Activated CD4-positive, alpha-beta T cell treated with anti-CD3 and anti-CD28 coated beads for 36 hours (primary cell): ENCODE measurements around the gene THAP3. TPM values are rescaled to one million over a fixed set of nuclear protein-coding genes. Genes with fewer than 3 reads are reported as not detected.
A peak's percentile ranks its signal among the peaks of the same experiment; 100 is the strongest.

Source experiments
- ATAC-seq: fragments of 200-7000 bp; cut with Tn5 transposase; one replicate; pipeline ENCODE4 v1.10.0; 2021; ENCODE audit warnings: mild to moderate bottlenecking, moderate library complexity
- CTCF ChIA-PET: fragments of 350-600 bp; sonication (Branson Sonifier 250); formaldehyde crosslinking; loops from one replicate; lab custom pipeline; 2021; ENCODE audit warnings: antibody characterized with exemption; lab: Charles Lee
- POLR2A ChIA-PET: fragments of 350-600 bp; sonication (Branson Sonifier 250); formaldehyde crosslinking; loops from one replicate; lab custom pipeline; 2021; ENCODE audit warnings: antibody characterized with exemption, inconsistent platforms; lab: Charles Lee
- DNase-seq: peaks from one replicate; pipeline ENCODE4 v3.0.0-alpha.2; 2020
- H3K27ac Mint-ChIP-seq: one replicate; pipeline ENCODE4 v1.8.0; 2021; ENCODE audit warnings: mixed read lengths
- H3K27me3 Mint-ChIP-seq: one replicate; pipeline ENCODE4 v1.8.0; 2021; ENCODE audit warnings: mixed read lengths
- H3K36me3 Mint-ChIP-seq: one replicate; pipeline ENCODE4 v1.8.0; 2021; ENCODE audit warnings: low read depth, mixed read lengths
- H3K4me1 Mint-ChIP-seq: one replicate; pipeline ENCODE4 v1.8.0; 2021; ENCODE audit warnings: mixed read lengths
- H3K4me3 Mint-ChIP-seq: one replicate; pipeline ENCODE4 v1.8.0; 2021; ENCODE audit warnings: mild to moderate bottlenecking, moderate library complexity, mixed read lengths
- H3K9me3 Mint-ChIP-seq: one replicate; pipeline ENCODE4 v1.8.0; 2021; ENCODE audit warnings: low read depth, mixed read lengths
- intact Hi-C, 2 experiments: fragments of 100-400 bp; cut with DNase I in 1 of 2; cut with micrococcal nuclease in 1 of 2; formaldehyde crosslinking; loops; one replicate each; pipeline versions ENCODE4 v1.14.2 to v1.15.1; 2022 to 2024; cut with DNase I, micrococcal nuclease
- total RNA-seq, 2 experiments: library from RNA; stranded (reverse); gene quantifications; one replicate each; pipeline ENCODE4 v1.2.3, GENCODE V29; 2021

Gene THAP3
- total RNA-seq, 2 experiments from 2014 or later, result 19.4 to 22.1 TPM

DNA sequence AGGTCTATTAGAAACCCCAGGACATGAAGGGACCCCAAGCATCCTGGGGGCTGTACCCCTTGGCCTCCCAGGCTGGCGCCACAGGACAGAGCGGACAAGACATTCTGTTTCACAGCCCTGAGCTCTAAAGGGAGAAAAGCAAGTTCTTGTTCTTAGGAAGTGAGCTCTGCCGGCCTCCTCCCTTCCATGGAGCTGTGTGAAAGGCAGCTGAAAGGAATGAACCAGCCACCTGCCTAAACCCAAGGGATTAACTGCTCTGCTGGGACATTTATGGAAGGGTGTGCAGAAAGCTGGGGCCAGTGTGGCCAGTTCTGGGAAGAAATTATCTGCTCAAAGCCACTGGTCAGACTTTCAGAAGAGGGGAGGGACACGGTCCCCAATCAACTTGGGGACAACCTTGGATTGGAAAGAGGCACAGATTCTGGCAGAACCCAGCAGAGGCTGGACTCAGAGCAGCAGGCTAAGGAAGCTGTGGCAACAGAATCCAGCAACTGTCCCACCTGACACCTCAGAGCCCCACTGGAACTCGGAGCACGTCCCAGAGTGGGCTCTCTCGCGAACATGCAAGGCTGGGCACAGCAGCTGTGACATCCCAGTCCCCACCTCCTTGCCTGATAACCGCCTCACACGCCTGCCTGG lies 24.1 kb upstream of the THAP3 start:
- peak; percentile 0 for ATAC-seq
- peaks cover 45% of the 10 kb centered on the region for H3K4me1 Mint-ChIP-seq
- H3K27me3 Mint-ChIP-seq, result no peaks in the 10 kb centered on the region
- POLR2A ChIA-PET, result interaction anchor here (1.0 to 1.6 kb wide), 3 partner anchors 9 to 21 kb away, joined by 3 to 6 read pairs (median 4); partner anchors contain the start of gene ZBTB48
- H3K36me3 Mint-ChIP-seq, result peaks cover 33% of the 10 kb centered on the region
- H3K4me3 Mint-ChIP-seq, result peak overlapping the region; percentile 97
- peak overlapping the region; percentile 94 for H3K27ac Mint-ChIP-seq
- H3K9me3 Mint-ChIP-seq, result no peaks in the 10 kb centered on the region
- CTCF ChIA-PET, result interaction anchor here (0.6 to 3.6 kb wide), 7 partner anchors 16 to 160 kb away, joined by 3 to 14 read pairs (median 7); partner anchors contain the start of gene THAP3
- DNase-seq, result no peak
- intact Hi-C loops, result loop anchor here (1.0 to 10.0 kb wide), 10 partner anchors 13 to 1364 kb away; partner anchors contain the start of genes NOL9 (in 2 of the 2), ICMT (in 1 of the 2), NPHP4 (in 1 of the 2) and PARK7 (in 1 of the 2)

DNA sequence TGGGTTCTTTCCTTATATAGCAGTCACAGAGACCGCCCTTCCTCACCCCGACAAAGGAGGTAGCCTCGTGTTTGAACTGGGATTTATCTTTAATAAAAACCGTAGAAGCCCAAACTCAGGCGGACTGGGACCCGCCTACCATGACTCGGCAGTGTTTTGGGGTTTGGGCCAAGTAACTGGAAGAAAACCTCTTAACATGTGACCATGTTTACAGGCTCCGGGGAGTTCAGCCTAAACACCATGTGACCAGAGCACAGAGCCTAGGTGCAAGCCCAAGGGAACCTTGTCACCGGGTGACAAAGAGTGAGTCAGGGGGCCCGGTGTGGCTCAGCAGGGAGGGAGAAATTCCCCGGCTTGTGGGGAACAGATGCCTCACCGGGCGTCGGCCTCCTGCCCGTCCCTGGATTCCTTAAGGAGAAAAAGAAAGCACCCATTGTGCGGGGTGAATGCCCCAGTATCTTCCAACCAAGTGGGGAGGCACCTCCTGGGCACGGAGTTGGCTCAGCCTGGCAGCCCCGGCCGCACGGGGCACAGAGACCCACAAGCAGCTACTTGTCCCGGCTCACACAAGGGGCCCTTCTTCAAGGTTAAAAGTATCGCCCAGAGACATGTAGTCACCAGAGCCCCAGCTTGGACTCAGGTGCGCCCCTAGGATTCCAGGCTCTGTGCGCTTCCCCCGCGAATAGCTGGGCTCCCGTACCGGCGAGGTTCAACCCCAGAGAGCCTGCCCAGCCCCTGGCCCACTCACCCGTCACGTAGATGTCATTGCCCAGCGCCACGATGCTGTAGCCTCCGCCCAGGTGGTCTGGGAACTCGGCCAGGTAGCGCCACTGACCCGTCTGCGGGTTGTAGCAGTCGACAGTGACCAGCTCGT lies 23.4 kb upstream of the THAP3 start:
- ChIA-PET CTCF (interaction anchor here (0.5 to 3.6 kb wide), 7 partner anchors 12 to 84 kb away, joined by 3 to 14 read pairs (median 3); partner anchors contain the start of genes NOL9, PHF13 and ZBTB48), POLR2A (interaction anchor here (0.6 to 1.6 kb wide), 7 partner anchors 10 to 26 kb away, joined by 3 to 6 read pairs (median 4); partner anchors contain the start of genes PHF13 and ZBTB48)
- Mint-ChIP-seq H3K4me1 (peaks cover 40% of the 10 kb centered on the region), H3K9me3 (no peaks in the 10 kb centered on the region), H3K4me3 (peak overlapping the region; percentile 97), H3K27me3 (no peaks in the 10 kb centered on the region), H3K36me3 (peaks cover 26% of the 10 kb centered on the region), H3K27ac (peak overlapping the region; percentile 94)
- intact Hi-C loops, result loop anchor here (1.0 to 10.0 kb wide), 10 partner anchors 12 to 1364 kb away; partner anchors contain the start of genes NOL9 (in 2 of the 2), ICMT (in 1 of the 2), NPHP4 (in 1 of the 2) and PARK7 (in 1 of the 2)
- peak; percentile 80 for ATAC-seq
- DNase-seq, result peak; percentile 94

DNA sequence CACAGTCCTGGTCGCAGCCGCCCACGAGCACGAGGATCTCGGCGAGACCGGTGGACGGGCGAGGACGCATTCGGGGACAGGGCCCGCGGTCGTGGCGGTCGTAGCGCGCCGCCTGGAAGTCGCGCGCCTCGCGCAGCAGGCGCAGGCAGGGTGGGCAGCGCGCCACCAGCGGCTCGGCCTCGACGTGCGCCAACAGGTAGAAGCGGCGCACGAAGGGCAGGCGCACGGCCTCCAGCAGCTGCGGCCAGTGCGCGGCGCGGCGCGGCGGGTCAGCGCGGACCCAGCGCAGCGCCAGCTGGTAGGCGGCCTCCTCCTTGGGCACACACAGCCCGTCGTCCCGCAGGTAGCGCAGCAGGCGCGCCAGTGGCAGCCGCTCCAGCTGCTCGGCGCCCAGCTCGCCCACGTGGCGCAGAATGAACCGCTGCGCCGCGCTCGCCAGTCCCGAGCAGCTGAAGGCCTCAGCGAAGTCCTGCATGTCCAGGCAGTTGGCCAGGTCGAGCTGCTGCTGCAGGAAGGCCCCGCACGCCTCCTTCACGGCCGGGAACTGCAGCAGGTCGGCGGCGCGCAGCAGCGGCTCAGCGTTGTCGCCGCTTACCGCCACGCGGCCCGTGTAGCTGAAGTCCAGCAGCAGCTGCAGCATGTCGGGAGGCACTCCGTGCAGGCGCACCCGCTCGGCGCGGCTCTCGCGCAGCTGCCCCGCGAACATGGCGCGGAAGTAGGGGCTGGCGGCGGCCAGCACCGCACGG lies 22.6 kb upstream of the THAP3 start:
- peak overlapping the region; percentile 97 for H3K4me3 Mint-ChIP-seq
- ATAC-seq (peak; percentile 25), DNase-seq (peak; percentile 60)
- ChIA-PET POLR2A (interaction anchor here (0.6 to 1.6 kb wide), 5 partner anchors 10 to 208 kb away, joined by 3 to 6 read pairs (median 4); partner anchors contain the start of genes ACOT7 and PHF13), CTCF (interaction anchor here (0.6 to 3.6 kb wide), 5 partner anchors 12 to 48 kb away, joined by 3 to 14 read pairs (median 3); partner anchors contain the start of genes NOL9, PHF13 and ZBTB48)
- H3K9me3 Mint-ChIP-seq, result no peaks in the 10 kb centered on the region
- intact Hi-C loops, result loop anchor here (1.0 to 10.0 kb wide), 16 partner anchors 11 to 1363 kb away; partner anchors contain the start of genes CAMTA1 (in 2 of the 2), NOL9 (in 2 of the 2), DNAJC11 (in 1 of the 2) and ICMT (in 1 of the 2)
- no peaks in the 10 kb centered on the region for H3K27me3 Mint-ChIP-seq
- peaks cover 23% of the 10 kb centered on the region for H3K36me3 Mint-ChIP-seq
- peaks cover 35% of the 10 kb centered on the region for H3K4me1 Mint-ChIP-seq
- peak overlapping the region; percentile 94 for H3K27ac Mint-ChIP-seq

DNA sequence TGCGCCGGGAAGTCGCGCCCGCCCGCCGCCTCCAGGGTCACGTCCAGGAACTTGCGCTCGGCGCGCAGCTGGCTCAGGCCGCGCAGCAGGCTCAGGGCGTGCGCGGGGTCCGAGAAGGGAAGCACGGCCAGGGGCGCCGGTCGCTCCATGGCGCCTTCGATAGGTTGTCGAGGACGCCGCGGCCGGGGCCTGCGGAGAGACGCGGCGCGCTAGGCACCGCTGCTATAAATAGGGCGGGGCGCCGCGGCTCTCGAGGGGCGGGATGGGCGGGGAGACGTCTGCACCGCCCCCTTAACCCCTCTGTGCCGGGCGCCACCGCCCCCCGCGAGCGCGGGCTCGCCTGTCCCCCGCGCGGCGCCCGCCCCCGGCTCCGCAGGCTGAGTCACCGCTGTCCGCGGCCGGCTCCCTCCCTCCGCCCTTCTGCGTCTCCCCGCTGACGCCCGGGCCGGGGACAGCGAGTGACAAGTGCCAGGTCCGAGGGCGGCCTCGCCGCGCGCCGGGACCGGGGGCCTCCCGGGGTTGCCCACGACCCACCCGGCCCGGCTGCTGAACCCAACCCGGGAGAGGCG lies 21.9 kb upstream of the THAP3 start, which contains the start of gene KLHL21:
Gene KLHL21, minus strand, starts transcription at position 201 of the 569 bp plus-strand sequence. Its CDS starts 52 bp downstream, at position 149.
- intact Hi-C loops, result loop anchor here (1.0 to 10.0 kb wide), 14 partner anchors 11 to 1362 kb away; partner anchors contain the start of genes CAMTA1 (in 2 of the 2), ACOT7 (in 1 of the 2), DNAJC11 (in 1 of the 2) and ICMT (in 1 of the 2)
- Mint-ChIP-seq H3K9me3 (no peaks in the 10 kb centered on the region), H3K27ac (peak within 1 kb of the TSS; percentile 95), H3K4me1 (peaks cover 30% of the 10 kb centered on the region), H3K4me3 (peak within 1 kb of the TSS; percentile 97), H3K27me3 (no peaks in the 10 kb centered on the region), H3K36me3 (peaks cover 17% of the 10 kb centered on the region)
- DNase-seq (peak; percentile 93), ATAC-seq (peak; percentile 45)
- CTCF ChIA-PET, result interaction anchor here (1.4 kb wide), 2 partner anchors 10 to 43 kb away, joined by 6 to 11 read pairs; no protein-coding TSS in a partner anchor
- POLR2A ChIA-PET, result interaction anchor here (0.7 to 1.6 kb wide), 4 partner anchors 9 to 209 kb away, joined by 3 to 6 read pairs (median 4); partner anchors contain the start of genes ACOT7 and PHF13

DNA sequence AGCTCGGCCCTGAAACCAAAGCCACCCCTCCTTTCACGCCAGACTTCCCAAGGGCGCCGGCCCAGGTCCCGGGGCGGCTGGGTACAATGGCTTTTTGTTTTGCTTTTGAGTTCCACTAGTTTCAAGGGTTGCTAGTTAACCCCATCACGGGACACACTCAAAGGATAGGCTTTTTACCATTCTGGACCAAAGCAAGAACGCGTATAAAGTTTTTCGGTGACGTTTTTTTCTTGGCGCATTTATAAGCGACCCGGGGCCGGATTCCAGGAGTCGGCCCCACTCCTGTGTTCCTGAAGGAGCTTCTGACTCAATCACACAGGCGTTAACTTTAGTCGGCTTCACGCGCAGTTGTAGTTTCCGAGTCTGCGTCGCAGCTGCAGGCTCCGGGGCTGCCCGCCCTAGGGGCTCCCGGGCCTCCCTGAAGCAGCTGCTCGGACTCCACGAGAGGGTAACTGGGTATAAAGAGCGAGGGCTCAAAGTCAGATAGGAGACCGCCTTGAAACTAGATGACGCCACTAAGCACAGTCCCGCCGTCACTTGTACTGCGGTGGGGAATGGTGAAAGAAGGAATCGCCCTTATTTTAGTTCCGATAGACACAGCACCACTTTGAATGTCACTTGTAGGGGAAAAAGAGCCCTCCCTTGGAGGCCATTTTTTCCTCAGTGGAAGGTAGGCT lies 21.3 kb upstream of the THAP3 start:
- Mint-ChIP-seq H3K27ac (peak overlapping the region; percentile 95), H3K4me3 (peak overlapping the region; percentile 70), H3K36me3 (peaks cover 14% of the 10 kb centered on the region), H3K27me3 (no peaks in the 10 kb centered on the region), H3K4me1 (peaks cover 27% of the 10 kb centered on the region), H3K9me3 (no peaks in the 10 kb centered on the region)
- peak; percentile 73 for DNase-seq
- ChIA-PET POLR2A (interaction anchor here (0.6 to 1.2 kb wide), 4 partner anchors 9 to 21 kb away, joined by 3 to 6 read pairs (median 4); partner anchors contain the start of gene THAP3), CTCF (interaction anchor here (1.2 to 1.4 kb wide), 2 partner anchors 9 to 13 kb away, joined by 3 to 11 read pairs; no protein-coding TSS in a partner anchor)
- ATAC-seq, result peak; percentile 21
- intact Hi-C loops, result loop anchor here (1.0 to 10.0 kb wide), 12 partner anchors 10 to 1361 kb away; partner anchors contain the start of genes ACOT7 (in 1 of the 2), CAMTA1 (in 1 of the 2), ICMT (in 1 of the 2) and NOL9 (in 1 of the 2)

DNA sequence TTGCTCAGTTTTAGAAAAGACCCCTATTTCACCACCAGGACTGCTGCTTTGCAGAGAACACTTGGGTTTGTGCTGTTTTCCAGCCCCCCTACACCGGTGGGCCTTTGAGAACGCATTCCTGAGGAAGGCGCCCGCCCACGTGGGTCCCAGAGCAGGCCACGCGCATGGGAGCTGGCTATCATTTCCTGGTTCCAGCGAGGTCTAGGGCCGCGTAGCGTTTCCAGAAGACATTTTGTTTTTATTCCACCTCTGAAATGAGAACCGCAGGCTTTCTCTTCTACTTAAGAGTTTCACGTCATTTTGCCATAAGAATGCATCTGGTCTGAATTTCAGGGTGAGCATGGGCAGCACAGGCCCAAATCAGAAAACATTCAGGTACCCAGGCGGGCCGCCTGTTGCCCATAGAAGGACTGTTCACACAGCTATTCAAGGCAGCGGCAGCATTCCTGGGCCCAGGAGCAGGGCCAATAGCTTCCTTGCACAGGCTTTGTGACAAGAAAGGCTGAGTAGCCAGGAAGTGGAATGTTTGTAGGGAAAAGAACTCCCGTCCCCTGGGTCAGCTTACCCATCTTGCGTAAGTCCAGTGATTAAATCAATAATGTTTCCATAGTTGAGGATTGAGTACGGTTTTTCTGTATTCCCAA lies 20.6 kb upstream of the THAP3 start:
- peaks cover 14% of the 10 kb centered on the region for H3K36me3 Mint-ChIP-seq
- peaks cover 21% of the 10 kb centered on the region for H3K4me1 Mint-ChIP-seq
- POLR2A ChIA-PET, result interaction anchor here (0.6 to 1.2 kb wide), 4 partner anchors 8 to 21 kb away, joined by 3 to 6 read pairs (median 4); partner anchors contain the start of gene THAP3
- CTCF ChIA-PET, result interaction anchor here (0.7 to 1.4 kb wide), 4 partner anchors 8 to 115 kb away, joined by 3 to 11 read pairs (median 4); no protein-coding TSS in a partner anchor
- intact Hi-C loops, result loop anchor here (1.0 to 10.0 kb wide), 12 partner anchors 9 to 1361 kb away; partner anchors contain the start of genes ACOT7 (in 1 of the 2), CAMTA1 (in 1 of the 2), ICMT (in 1 of the 2) and NOL9 (in 1 of the 2)
- H3K27me3 Mint-ChIP-seq, result no peaks in the 10 kb centered on the region
- no peaks in the 10 kb centered on the region for H3K9me3 Mint-ChIP-seq
- ATAC-seq (no peak), DNase-seq (peak; percentile 48)
- H3K27ac Mint-ChIP-seq, result peak overlapping the region; percentile 95
- peak overlapping the region; percentile 70 for H3K4me3 Mint-ChIP-seq

DNA sequence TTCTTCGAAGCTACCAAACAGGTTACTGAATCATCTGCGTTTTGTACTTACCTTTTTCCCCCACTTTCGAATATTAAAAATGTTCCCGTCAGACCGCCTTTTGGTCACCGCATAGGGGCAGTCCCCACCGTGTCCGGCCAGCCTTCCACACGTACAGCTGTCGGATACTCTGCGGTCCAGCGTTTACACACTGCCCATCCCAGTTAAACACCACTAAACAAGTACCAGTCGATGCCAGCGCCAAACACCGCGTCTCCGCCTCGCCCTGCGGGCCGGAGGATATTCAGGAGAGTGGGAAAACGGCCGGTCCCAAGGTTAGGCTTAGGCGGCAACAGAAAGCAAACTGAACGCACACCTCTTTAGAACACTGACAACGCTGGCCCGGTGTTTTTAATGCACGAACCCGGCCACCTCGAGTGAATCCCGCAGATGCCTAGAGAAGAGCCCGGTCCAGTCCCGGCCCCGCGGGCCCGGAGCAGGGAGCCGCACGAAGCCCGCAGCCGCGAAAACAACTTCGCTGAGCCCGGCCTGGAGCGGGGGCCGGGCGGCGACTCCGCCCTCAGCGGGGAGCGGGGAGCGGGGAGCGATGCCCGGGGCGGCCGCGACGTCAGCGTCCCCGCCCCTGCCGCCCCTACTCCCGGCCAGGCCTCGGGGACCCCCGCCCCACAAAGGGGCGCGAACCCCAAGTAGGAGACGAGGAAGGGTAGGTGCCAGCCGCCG lies 11.9 kb upstream of the THAP3 start:
- H3K27me3 Mint-ChIP-seq, result no peaks in the 10 kb centered on the region
- no peak for DNase-seq
- H3K27ac Mint-ChIP-seq, result peak overlapping the region; percentile 87
- POLR2A ChIA-PET, result interaction anchor here (0.8 to 1.2 kb wide), 4 partner anchors 9 to 12 kb away, joined by 3 to 6 read pairs (median 4); partner anchors contain the start of gene KLHL21
- peak; percentile 40 for ATAC-seq
- intact Hi-C loops, result loop anchor here (1.0 kb wide), 9 partner anchors 10 to 414 kb away; partner anchors contain the start of genes CAMTA1 (in 1 of the 2), DNAJC11 (in 1 of the 2), NOL9 (in 1 of the 2) and RPL22 (in 1 of the 2)
- H3K9me3 Mint-ChIP-seq, result no peaks in the 10 kb centered on the region
- peaks cover 20% of the 10 kb centered on the region for H3K4me1 Mint-ChIP-seq
- H3K36me3 Mint-ChIP-seq, result peaks cover 5% of the 10 kb centered on the region
- H3K4me3 Mint-ChIP-seq, result peak overlapping the region; percentile 80
- CTCF ChIA-PET, result interaction anchor here (1.7 kb wide), 1 partner anchor 9 kb away, joined by 11 read pairs; no protein-coding TSS in a partner anchor
